ENCODE data around the gene DCANP1.

DNA sequence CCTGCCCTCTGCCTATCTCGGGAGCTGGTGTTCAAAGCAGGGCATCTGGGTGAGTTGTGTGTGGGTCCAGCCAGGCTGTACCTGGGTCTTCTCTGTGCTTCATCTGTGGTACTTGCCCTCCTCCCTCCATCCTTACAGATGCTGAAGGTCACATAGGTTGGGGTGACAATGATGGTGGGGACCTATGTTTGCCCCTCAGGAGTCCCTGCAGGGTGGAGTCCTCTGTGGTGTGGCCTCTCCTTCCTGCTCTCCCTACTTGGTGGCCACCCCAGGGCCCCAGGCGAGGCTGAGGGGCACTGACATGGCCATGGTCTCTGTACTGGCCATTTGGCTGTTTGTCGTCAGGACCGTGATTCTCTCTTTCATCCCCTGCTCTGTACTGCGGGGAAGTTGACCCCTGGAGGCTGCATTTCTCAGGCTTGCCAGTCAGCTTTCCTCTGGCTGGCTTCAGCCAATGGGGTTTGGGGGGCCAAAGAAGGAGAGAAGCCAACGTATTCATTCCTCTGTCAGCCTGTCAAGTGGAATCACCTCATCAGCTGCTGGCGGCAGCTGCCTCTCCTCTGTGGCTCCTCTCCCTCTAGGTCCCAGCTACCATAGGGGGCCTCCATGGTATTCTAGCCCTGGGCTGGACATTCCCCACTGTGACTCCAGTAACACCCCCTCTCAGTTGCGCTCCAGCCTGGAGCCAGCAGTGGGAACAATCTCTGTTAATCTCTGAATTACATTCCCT lies 4.6 kb downstream of the DCANP1 start:
- TF ChIP-seq, protein P1, sequence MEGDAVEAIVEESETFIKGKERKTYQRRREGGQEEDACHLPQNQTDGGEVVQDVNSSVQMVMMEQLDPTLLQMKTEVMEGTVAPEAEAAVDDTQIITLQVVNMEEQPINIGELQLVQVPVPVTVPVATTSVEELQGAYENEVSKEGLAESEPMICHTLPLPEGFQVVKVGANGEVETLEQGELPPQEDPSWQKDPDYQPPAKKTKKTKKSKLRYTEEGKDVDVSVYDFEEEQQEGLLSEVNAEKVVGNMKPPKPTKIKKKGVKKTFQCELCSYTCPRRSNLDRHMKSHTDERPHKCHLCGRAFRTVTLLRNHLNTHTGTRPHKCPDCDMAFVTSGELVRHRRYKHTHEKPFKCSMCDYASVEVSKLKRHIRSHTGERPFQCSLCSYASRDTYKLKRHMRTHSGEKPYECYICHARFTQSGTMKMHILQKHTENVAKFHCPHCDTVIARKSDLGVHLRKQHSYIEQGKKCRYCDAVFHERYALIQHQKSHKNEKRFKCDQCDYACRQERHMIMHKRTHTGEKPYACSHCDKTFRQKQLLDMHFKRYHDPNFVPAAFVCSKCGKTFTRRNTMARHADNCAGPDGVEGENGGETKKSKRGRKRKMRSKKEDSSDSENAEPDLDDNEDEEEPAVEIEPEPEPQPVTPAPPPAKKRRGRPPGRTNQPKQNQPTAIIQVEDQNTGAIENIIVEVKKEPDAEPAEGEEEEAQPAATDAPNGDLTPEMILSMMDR (IDR thresholded peaks at IDR 0.05), result no peak
- no peak for TF ChIP-seq ZFX (IDR thresholded peaks at IDR 0.05; ENCODE audit: borderline replicate concordance)

All from 22Rv1 (cell line).